ENCODE data around the gene C2orf66. TPM values are rescaled to one million over a fixed set of nuclear protein-coding genes. Genes with fewer than 3 reads are reported as not detected.

Gene C2orf66
- total RNA-seq, 1 experiment from 2014 or later: not detected

DNA sequence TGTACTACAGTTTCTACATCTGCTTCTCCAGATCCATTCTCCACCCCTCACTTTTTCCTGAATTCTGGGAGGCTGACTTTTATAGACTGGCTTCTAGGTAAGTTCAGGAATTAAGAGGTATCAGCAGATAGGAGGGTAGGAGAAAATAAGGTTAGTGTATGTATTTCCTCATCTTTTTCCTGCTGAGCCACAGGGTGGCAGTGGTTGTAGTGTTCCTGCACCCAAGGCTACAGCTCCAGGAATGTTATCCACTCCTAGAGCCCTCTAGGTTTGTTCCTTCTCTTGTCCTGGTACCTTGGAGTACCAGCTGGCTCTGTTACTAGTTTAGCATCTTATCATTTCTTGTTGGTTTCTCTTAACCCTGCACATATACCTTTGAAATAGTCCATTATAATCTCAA is 40.7 kb upstream of the C2orf66 start:
- Histone ChIP-seq H3K79me2 (ENCODE audit: insufficient read depth, low read length) (no peaks in the 10 kb centered on the region), H3K4me1 (ENCODE audit: control insufficient read depth in 1 of 2, insufficient read depth in 2 of 2, low read length in 2 of 2) (no peaks in the 10 kb centered on the region), H3K4me3 (replicated peaks in 1 of 2; ENCODE audit: low read depth in 1 of 2, low read length in 2 of 2) (no peak overlapping the region), H3K9me3 (ENCODE audit: control insufficient read depth in 1 of 2, insufficient read depth in 1 of 2, low read depth in 1 of 2, low read length in 2 of 2) (no peaks in the 10 kb centered on the region), H2AFZ (ENCODE audit: low read depth, low read length, poor library complexity, severe bottlenecking) (no peak overlapping the region), H4K20me1 (ENCODE audit: insufficient read depth) (no peaks in the 10 kb centered on the region), H3K27ac (ENCODE audit: low read depth, low read length) (no peak overlapping the region), H3K27me3 (ENCODE audit: insufficient read depth, low read length) (no peaks in the 10 kb centered on the region), H3K36me3 (ENCODE audit: control insufficient read depth in 1 of 2, insufficient read depth in 2 of 2, low read length in 2 of 2) (no peaks in the 10 kb centered on the region), H3K4me2 (ENCODE audit: low read length) (no peak overlapping the region), H3K9ac (ENCODE audit: low read length) (no peak overlapping the region), H3K9me2 (ENCODE audit: insufficient read depth) (no peaks in the 10 kb centered on the region)
- ChIA-PET POLR2A (no interaction called here), CTCF (interaction anchor here (0.6 kb wide), 1 partner anchor 529 kb away, joined by 3 read pairs; no protein-coding TSS in a partner anchor), RAD21 (ENCODE audit: low non-redundant PET in 1 of 2, low total read pairs in 2 of 2, uncharacterized antibody in 2 of 2, unreplicated experiment in 2 of 2) (no interaction called here)
- intact Hi-C loops (cut with micrococcal nuclease): loop anchor here (5.0 to 10.0 kb wide), 2 partner anchors 315 to 527 kb away; no protein-coding TSS in a partner anchor
- no TSS peak for BruUV-seq (replicated peaks)
- ATAC-seq (peak; percentile 86), DNase-seq (ENCODE audit: low read depth, low spot score) (no peak)
- TF ChIP-seq, protein P1, sequence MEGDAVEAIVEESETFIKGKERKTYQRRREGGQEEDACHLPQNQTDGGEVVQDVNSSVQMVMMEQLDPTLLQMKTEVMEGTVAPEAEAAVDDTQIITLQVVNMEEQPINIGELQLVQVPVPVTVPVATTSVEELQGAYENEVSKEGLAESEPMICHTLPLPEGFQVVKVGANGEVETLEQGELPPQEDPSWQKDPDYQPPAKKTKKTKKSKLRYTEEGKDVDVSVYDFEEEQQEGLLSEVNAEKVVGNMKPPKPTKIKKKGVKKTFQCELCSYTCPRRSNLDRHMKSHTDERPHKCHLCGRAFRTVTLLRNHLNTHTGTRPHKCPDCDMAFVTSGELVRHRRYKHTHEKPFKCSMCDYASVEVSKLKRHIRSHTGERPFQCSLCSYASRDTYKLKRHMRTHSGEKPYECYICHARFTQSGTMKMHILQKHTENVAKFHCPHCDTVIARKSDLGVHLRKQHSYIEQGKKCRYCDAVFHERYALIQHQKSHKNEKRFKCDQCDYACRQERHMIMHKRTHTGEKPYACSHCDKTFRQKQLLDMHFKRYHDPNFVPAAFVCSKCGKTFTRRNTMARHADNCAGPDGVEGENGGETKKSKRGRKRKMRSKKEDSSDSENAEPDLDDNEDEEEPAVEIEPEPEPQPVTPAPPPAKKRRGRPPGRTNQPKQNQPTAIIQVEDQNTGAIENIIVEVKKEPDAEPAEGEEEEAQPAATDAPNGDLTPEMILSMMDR (IDR thresholded peaks at IDR 0.05 in 2 of 3, conservative IDR thresholded peaks at IDR 0.05 in 1 of 3; ENCODE audit: borderline replicate concordance in 1 of 3, insufficient read depth in 1 of 3, low read depth in 2 of 3, low read length in 2 of 3): peak; percentile 27 to 36 (median 27); a peak in 2 of 6 replicates
- peak; percentile 50 for TF ChIP-seq RAD21 (IDR thresholded peaks at IDR 0.05; ENCODE audit: low read depth)
- TF ChIP-seq EZH2phosphoT487 (IDR thresholded peaks at IDR 0.05; ENCODE audit: borderline replicate concordance): no peak
- no peak for TF ChIP-seq POLR2A (IDR thresholded peaks at IDR 0.05; ENCODE audit: borderline replicate concordance, extremely low read depth, insufficient read depth, insufficient read length)
- TF ChIP-seq EGR1 (IDR thresholded peaks at IDR 0.05; ENCODE audit: low read depth): no peak

GRCh38 chr2:196846295-196846694 is 37.1 kb upstream of the C2orf66 start:
- Histone ChIP-seq H3K4me2 (ENCODE audit: low read length) (no peak overlapping the region), H3K4me1 (ENCODE audit: control insufficient read depth in 1 of 2, insufficient read depth in 2 of 2, low read length in 2 of 2) (no peaks in the 10 kb centered on the region), H3K9me2 (ENCODE audit: insufficient read depth) (no peaks in the 10 kb centered on the region), H3K9ac (ENCODE audit: low read length) (no peak overlapping the region), H3K4me3 (replicated peaks in 1 of 2; ENCODE audit: low read depth in 1 of 2, low read length in 2 of 2) (no peak overlapping the region), H3K79me2 (ENCODE audit: insufficient read depth, low read length) (no peaks in the 10 kb centered on the region), H3K9me3 (ENCODE audit: control insufficient read depth in 1 of 2, insufficient read depth in 1 of 2, low read depth in 1 of 2, low read length in 2 of 2) (no peaks in the 10 kb centered on the region), H2AFZ (ENCODE audit: low read depth, low read length, poor library complexity, severe bottlenecking) (no peak overlapping the region), H3K27ac (ENCODE audit: low read depth, low read length) (no peak overlapping the region), H3K27me3 (ENCODE audit: insufficient read depth, low read length) (no peaks in the 10 kb centered on the region), H4K20me1 (ENCODE audit: insufficient read depth) (no peaks in the 10 kb centered on the region), H3K36me3 (ENCODE audit: control insufficient read depth in 1 of 2, insufficient read depth in 2 of 2, low read length in 2 of 2) (no peaks in the 10 kb centered on the region; a peak in 2 of 4 replicates)
- intact Hi-C loops (cut with micrococcal nuclease): no loop called here
- POLR2A ChIA-PET: no interaction called here
- ATAC-seq (no peak), DNase-seq (ENCODE audit: low read depth, low spot score) (no peak)
- RAD21 ChIA-PET (ENCODE audit: low non-redundant PET in 1 of 2, low total read pairs in 2 of 2, uncharacterized antibody in 2 of 2, unreplicated experiment in 2 of 2): no interaction called here
- no peak for TF ChIP-seq CBX3 (IDR thresholded peaks at IDR 0.05; ENCODE audit: low read depth)
- no peak for TF ChIP-seq REST (IDR thresholded peaks at IDR 0.05; ENCODE audit: low read depth)
- no peak for TF ChIP-seq RAD21 (IDR thresholded peaks at IDR 0.05; ENCODE audit: low read depth)
- no peak for TF ChIP-seq SIN3A (IDR thresholded peaks at IDR 0.05; ENCODE audit: low read depth)
- no peak for TF ChIP-seq CEBPB (IDR thresholded peaks at IDR 0.05; ENCODE audit: low read depth)
- TF ChIP-seq, protein P1 (IDR thresholded peaks at IDR 0.05 in 2 of 3, conservative IDR thresholded peaks at IDR 0.05 in 1 of 3; ENCODE audit: borderline replicate concordance in 1 of 3, insufficient read depth in 1 of 3, low read depth in 2 of 3, low read length in 2 of 3): no peak
- CTCF ChIA-PET: no interaction called here
- BruUV-seq (replicated peaks): no TSS peak

All from HCT116 (cell line).